ENCODE data around the gene ZNF281.

- TF ChIP-seq STAT6 (CRISPR knock-in tag; conservative IDR thresholded peaks at IDR 0.05; ENCODE audit: low read depth) = no peak
- no peak for TF ChIP-seq FOXP1 (CRISPR knock-in tag; IDR thresholded peaks at IDR 0.05; ENCODE audit: borderline replicate concordance)
- no peak for TF ChIP-seq CTCF (IDR thresholded peaks at IDR 0.05)
These were observed 27.3 kb upstream of the ZNF281 start for GRCh38 chr1:200437088-200437487.
